ENCODE data around the gene PTPRN2. TPM values are rescaled to one million over a fixed set of nuclear protein-coding genes. Genes with fewer than 3 reads are reported as not detected.

PTPRN2 gene
- total RNA-seq, 4 donors from 2014 or later: 14.9 to 34.3 (median 21.3) TPM

- H3K27me3 ChIP-seq: no peaks in the 10 kb centered on the region
- no peak for TF ChIP-seq CTCF (IDR thresholded peaks at IDR 0.05)
- no peak for TF ChIP-seq POLR2A (IDR thresholded peaks at IDR 0.05)
- H3K27ac ChIP-seq: no peak overlapping the region
- DNase-seq: no peak
- no peaks in the 10 kb centered on the region for H3K4me1 ChIP-seq
- H3K4me3 ChIP-seq: no peak overlapping the region
- no peaks in the 10 kb centered on the region for H3K9me3 ChIP-seq
- H3K36me3 ChIP-seq: no peaks in the 10 kb centered on the region
Measured at GRCh38 chr7:157808042-157808441, 779.6 kb downstream of the PTPRN2 start.

- Histone ChIP-seq H3K27me3 (no peaks in the 10 kb centered on the region), H3K9me3 (no peaks in the 10 kb centered on the region), H3K4me3 (no peak overlapping the region), H3K4me1 (no peaks in the 10 kb centered on the region), H3K36me3 (no peaks in the 10 kb centered on the region), H3K27ac (no peak overlapping the region)
- DNase-seq: no peak
- TF ChIP-seq POLR2A (IDR thresholded peaks at IDR 0.05) (no peak), CTCF (IDR thresholded peaks at IDR 0.05) (no peak)
Measured at GRCh38 chr7:157807510-157807909, 780.1 kb downstream of the PTPRN2 start.

- no peak for DNase-seq
- Histone ChIP-seq H3K36me3 (no peaks in the 10 kb centered on the region), H3K27me3 (no peaks in the 10 kb centered on the region), H3K27ac (no peak overlapping the region), H3K4me3 (no peak overlapping the region), H3K4me1 (no peaks in the 10 kb centered on the region), H3K9me3 (no peaks in the 10 kb centered on the region)
- TF ChIP-seq CTCF (IDR thresholded peaks at IDR 0.05): no peak
- no peak for TF ChIP-seq POLR2A (IDR thresholded peaks at IDR 0.05)
Measured at GRCh38 chr7:157806711-157807110, 780.9 kb downstream of the PTPRN2 start.

- no peak overlapping the region for H3K27ac ChIP-seq
- H3K36me3 ChIP-seq: no peaks in the 10 kb centered on the region
- H3K9me3 ChIP-seq: no peaks in the 10 kb centered on the region
- no peak overlapping the region for H3K4me3 ChIP-seq
- H3K27me3 ChIP-seq: no peaks in the 10 kb centered on the region
- no peak for TF ChIP-seq POLR2A (IDR thresholded peaks at IDR 0.05)
- DNase-seq: no peak
- H3K4me1 ChIP-seq: no peaks in the 10 kb centered on the region
Measured at GRCh38 chr7:157805713-157806112, 781.9 kb downstream of the PTPRN2 start.

- Histone ChIP-seq H3K4me1 (no peaks in the 10 kb centered on the region), H3K27ac (no peak overlapping the region), H3K27me3 (no peaks in the 10 kb centered on the region), H3K36me3 (no peaks in the 10 kb centered on the region), H3K4me3 (no peak overlapping the region), H3K9me3 (no peaks in the 10 kb centered on the region)
- DNase-seq: no peak
- no peak for TF ChIP-seq CTCF (IDR thresholded peaks at IDR 0.05)
- no peak for TF ChIP-seq POLR2A (IDR thresholded peaks at IDR 0.05)
Measured at GRCh38 chr7:157803906-157804305, 783.7 kb downstream of the PTPRN2 start.

GRCh38 chr7:157801971-157802675 lies 785.5 kb downstream of the PTPRN2 start:
- H3K4me3 ChIP-seq: no peak overlapping the region
- no peak for TF ChIP-seq CTCF (IDR thresholded peaks at IDR 0.05)
- no peak for TF ChIP-seq POLR2A (IDR thresholded peaks at IDR 0.05)
- no peaks in the 10 kb centered on the region for H3K36me3 ChIP-seq
- no peaks in the 10 kb centered on the region for H3K4me1 ChIP-seq
- no peak for DNase-seq
- H3K9me3 ChIP-seq: no peaks in the 10 kb centered on the region
- H3K27me3 ChIP-seq: no peaks in the 10 kb centered on the region
- no peak overlapping the region for H3K27ac ChIP-seq
